K562 (cell line): ENCODE data around the gene RWDD1. TPM values are rescaled to one million over a fixed set of nuclear protein-coding genes. Genes with fewer than 3 reads are reported as not detected.

Source experiments
- HMGN3 ChIP-seq: IDR thresholded peaks from 2 replicates; pipeline ENCODE4 v1.6.1; 2011; ENCODE audit warnings: borderline replicate concordance, low read depth, mild to moderate bottlenecking, mixed read lengths, low read length; ENCODE audit not compliant: insufficient read length; ENCODE audit errors: extremely low read depth
- SRSF1 ChIP-seq: fragments of 200-400 bp; formaldehyde crosslinking; IDR thresholded peaks from 2 replicates; pipeline ENCODE4 v1.6.1; 2017; ENCODE audit warnings: mild to moderate bottlenecking, low read depth, low read length, moderate library complexity
- TSC22D4 ChIP-seq: fragments of 450-650 bp; IDR thresholded peaks from 2 replicates; pipeline ENCODE4 v1.6.1; 2016; ENCODE audit warnings: missing genetic modification characterization, missing biosample characterization, control low read depth
- polyA plus RNA-seq, 8 experiments: library from polyadenylated mRNA; depleted of rRNA in 4 of 8; stranded (reverse) in 5 of 8; unstranded in 3 of 8; fragments of >200 nt; fragmentation: Nextera tagmentation in 2 of 8; fragmentation: Illumina TruSeq in 1 of 8; extraction: Ambion mirVana in 2 of 8; extraction: Trizol in 1 of 8; gene quantifications; 2 replicates each; pipeline versions ENCODE4 v1.2.1 to v1.2.3, GENCODE V29; 2011 to 2014; ENCODE audit warnings: inconsistent platforms in 1 of 8, missing spikeins in 1 of 8
- total RNA-seq, 7 experiments: library from RNA; depleted of rRNA in 6 of 7; stranded (reverse); fragments of >200 nt in 6 of 7; fragmentation: Illumina TruSeq in 2 of 7; extraction: Trizol in 2 of 7; gene quantifications; 2 replicates each; pipeline versions ENCODE4 v1.2.1 to v1.2.3, GENCODE V29; 2011 to 2021; ENCODE audit warnings: low replicate concordance in 1 of 7
- TF ChIP-seq, protein P1 (sequence below): sonication (generic); formaldehyde crosslinking; IDR thresholded peaks from 2 replicates; pipeline ENCODE4 v1.4.0; 2020; ENCODE audit warnings: mild to moderate bottlenecking, missing genetic modification reagents
- TF ChIP-seq, protein P2 (sequence below), 2 experiments: fragments of 450-650 bp; formaldehyde crosslinking in 1 of 2; IDR thresholded peaks; 2 replicates each; pipeline versions ENCODE4 v1.4.0 to v1.6.1; 2014 to 2020; ENCODE audit warnings: mild to moderate bottlenecking in 2 of 2, borderline replicate concordance in 1 of 2, low read depth in 1 of 2
- TF ChIP-seq, protein P3 (sequence below): fragments of 250-450 bp; sonication (Bioruptor Pico); IDR thresholded peaks from 2 replicates; pipeline ENCODE4 v1.4.0; 2020

RWDD1 gene
- total and polyA plus RNA-seq, 9 of the 15 experiments (the other 6 are each of a cell fraction or from before 2014, with no cell fraction given): 31.9 to 89.8 (median 48.7) TPM

DNA sequence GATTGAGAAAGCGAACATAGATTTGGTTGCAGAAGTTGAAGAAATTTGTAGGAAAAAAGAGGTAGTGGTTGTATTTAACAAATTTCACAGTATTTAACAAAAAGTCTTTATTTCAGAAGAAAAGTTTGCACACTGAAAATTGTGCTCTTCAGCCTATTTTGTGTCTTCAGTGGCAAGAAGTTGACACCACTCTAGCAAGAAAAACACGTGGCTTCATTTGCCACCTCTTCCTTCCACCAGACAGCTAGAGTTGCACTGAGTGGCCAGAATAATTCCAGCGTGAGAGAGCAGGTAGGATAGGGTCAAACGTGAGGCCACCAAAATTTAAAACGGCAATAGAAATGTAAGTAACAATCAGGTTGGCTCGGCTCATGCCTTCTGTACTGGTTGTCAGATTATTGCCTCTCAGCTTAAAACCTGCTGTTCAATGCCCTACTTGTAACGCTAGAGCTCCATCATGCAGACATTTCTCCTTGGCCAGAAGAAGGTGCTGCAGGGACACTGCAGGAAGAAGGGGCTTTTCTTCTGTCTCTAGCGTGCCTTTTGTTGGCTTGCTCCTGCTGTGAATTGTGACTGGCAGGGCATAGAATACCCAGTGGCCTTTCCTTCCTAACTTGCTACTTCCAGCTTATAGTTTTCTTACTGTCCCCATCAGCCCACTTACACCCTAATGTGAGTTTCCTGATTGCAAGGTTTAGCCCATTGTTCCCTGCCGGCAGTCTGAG, 37.9 kb upstream of the RWDD1 start (continued):
- TF ChIP-seq, protein P1, sequence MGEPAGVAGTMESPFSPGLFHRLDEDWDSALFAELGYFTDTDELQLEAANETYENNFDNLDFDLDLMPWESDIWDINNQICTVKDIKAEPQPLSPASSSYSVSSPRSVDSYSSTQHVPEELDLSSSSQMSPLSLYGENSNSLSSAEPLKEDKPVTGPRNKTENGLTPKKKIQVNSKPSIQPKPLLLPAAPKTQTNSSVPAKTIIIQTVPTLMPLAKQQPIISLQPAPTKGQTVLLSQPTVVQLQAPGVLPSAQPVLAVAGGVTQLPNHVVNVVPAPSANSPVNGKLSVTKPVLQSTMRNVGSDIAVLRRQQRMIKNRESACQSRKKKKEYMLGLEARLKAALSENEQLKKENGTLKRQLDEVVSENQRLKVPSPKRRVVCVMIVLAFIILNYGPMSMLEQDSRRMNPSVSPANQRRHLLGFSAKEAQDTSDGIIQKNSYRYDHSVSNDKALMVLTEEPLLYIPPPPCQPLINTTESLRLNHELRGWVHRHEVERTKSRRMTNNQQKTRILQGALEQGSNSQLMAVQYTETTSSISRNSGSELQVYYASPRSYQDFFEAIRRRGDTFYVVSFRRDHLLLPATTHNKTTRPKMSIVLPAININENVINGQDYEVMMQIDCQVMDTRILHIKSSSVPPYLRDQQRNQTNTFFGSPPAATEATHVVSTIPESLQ: no peak
- no peak for TF ChIP-seq HMGN3
- TF ChIP-seq, protein P2, sequence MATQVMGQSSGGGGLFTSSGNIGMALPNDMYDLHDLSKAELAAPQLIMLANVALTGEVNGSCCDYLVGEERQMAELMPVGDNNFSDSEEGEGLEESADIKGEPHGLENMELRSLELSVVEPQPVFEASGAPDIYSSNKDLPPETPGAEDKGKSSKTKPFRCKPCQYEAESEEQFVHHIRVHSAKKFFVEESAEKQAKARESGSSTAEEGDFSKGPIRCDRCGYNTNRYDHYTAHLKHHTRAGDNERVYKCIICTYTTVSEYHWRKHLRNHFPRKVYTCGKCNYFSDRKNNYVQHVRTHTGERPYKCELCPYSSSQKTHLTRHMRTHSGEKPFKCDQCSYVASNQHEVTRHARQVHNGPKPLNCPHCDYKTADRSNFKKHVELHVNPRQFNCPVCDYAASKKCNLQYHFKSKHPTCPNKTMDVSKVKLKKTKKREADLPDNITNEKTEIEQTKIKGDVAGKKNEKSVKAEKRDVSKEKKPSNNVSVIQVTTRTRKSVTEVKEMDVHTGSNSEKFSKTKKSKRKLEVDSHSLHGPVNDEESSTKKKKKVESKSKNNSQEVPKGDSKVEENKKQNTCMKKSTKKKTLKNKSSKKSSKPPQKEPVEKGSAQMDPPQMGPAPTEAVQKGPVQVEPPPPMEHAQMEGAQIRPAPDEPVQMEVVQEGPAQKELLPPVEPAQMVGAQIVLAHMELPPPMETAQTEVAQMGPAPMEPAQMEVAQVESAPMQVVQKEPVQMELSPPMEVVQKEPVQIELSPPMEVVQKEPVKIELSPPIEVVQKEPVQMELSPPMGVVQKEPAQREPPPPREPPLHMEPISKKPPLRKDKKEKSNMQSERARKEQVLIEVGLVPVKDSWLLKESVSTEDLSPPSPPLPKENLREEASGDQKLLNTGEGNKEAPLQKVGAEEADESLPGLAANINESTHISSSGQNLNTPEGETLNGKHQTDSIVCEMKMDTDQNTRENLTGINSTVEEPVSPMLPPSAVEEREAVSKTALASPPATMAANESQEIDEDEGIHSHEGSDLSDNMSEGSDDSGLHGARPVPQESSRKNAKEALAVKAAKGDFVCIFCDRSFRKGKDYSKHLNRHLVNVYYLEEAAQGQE (IDR thresholded peaks at IDR 0.05; ENCODE audit: borderline replicate concordance): peak; percentile 27; the same call in 1 of the 2 replicates
- TF ChIP-seq, protein P2 (CRISPR knock-in tag; IDR thresholded peaks at IDR 0.05; ENCODE audit: low read depth): no peak
- TF ChIP-seq TSC22D4 (tag): no peak
- TF ChIP-seq SRSF1: no peak
- TF ChIP-seq, protein P3, sequence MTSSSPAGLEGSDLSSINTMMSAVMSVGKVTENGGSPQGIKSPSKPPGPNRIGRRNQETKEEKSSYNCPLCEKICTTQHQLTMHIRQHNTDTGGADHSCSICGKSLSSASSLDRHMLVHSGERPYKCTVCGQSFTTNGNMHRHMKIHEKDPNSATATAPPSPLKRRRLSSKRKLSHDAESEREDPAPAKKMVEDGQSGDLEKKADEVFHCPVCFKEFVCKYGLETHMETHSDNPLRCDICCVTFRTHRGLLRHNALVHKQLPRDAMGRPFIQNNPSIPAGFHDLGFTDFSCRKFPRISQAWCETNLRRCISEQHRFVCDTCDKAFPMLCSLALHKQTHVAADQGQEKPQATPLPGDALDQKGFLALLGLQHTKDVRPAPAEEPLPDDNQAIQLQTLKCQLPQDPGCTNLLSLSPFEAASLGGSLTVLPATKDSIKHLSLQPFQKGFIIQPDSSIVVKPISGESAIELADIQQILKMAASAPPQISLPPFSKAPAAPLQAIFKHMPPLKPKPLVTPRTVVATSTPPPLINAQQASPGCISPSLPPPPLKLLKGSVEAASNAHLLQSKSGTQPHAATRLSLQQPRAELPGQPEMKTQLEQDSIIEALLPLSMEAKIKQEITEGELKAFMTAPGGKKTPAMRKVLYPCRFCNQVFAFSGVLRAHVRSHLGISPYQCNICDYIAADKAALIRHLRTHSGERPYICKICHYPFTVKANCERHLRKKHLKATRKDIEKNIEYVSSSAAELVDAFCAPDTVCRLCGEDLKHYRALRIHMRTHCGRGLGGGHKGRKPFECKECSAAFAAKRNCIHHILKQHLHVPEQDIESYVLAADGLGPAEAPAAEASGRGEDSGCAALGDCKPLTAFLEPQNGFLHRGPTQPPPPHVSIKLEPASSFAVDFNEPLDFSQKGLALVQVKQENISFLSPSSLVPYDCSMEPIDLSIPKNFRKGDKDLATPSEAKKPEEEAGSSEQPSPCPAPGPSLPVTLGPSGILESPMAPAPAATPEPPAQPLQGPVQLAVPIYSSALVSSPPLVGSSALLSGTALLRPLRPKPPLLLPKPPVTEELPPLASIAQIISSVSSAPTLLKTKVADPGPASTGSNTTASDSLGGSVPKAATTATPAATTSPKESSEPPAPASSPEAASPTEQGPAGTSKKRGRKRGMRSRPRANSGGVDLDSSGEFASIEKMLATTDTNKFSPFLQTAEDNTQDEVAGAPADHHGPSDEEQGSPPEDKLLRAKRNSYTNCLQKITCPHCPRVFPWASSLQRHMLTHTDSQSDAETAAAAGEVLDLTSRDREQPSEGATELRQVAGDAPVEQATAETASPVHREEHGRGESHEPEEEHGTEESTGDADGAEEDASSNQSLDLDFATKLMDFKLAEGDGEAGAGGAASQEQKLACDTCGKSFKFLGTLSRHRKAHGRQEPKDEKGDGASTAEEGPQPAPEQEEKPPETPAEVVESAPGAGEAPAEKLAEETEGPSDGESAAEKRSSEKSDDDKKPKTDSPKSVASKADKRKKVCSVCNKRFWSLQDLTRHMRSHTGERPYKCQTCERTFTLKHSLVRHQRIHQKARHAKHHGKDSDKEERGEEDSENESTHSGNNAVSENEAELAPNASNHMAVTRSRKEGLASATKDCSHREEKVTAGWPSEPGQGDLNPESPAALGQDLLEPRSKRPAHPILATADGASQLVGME (CRISPR knock-in tag): no peak
- TF ChIP-seq, all 486 proteins: peak for 6
